Glutamatergic neuron (in vitro differentiated cells): ENCODE data around the gene CTBP2. TPM values are rescaled to one million over a fixed set of nuclear protein-coding genes. Genes with fewer than 3 reads are reported as not detected.

Experiments
- DNase-seq: peaks from one replicate; pipeline ENCODE4 v3.0.0; 2022
- H3K27ac Mint-ChIP-seq: one replicate; pipeline ENCODE4 v1.8.0; 2020; ENCODE audit warnings: mild to moderate bottlenecking, mixed read lengths, inconsistent platforms; ENCODE audit not compliant: unreplicated experiment
- H3K27me3 Mint-ChIP-seq: one replicate; pipeline ENCODE4 v1.8.0; 2020; ENCODE audit warnings: mild to moderate bottlenecking, moderate library complexity, mixed read lengths, inconsistent platforms; ENCODE audit not compliant: unreplicated experiment
- H3K36me3 Mint-ChIP-seq: one replicate; pipeline ENCODE4 v1.8.0; 2020; ENCODE audit warnings: mild to moderate bottlenecking, mixed read lengths, inconsistent platforms; ENCODE audit not compliant: unreplicated experiment
- H3K4me1 Mint-ChIP-seq: one replicate; pipeline ENCODE4 v1.8.0; 2020; ENCODE audit warnings: mild to moderate bottlenecking, low read depth, mixed read lengths, inconsistent platforms; ENCODE audit not compliant: unreplicated experiment
- H3K4me3 Mint-ChIP-seq: one replicate; pipeline ENCODE4 v1.8.0; 2020; ENCODE audit warnings: mild to moderate bottlenecking, mixed read lengths, inconsistent platforms; ENCODE audit not compliant: unreplicated experiment
- H3K9me3 Mint-ChIP-seq: one replicate; pipeline ENCODE4 v1.8.0; 2020; ENCODE audit warnings: mild to moderate bottlenecking, moderate library complexity, mixed read lengths, inconsistent platforms; ENCODE audit not compliant: unreplicated experiment
- CTCF ChIP-seq: fragments of 200-600 bp; sonication (generic); IDR thresholded peaks from one replicate; pipeline ENCODE4 v1.5.0; 2021; ENCODE audit not compliant: partially characterized antibody, unreplicated experiment
- total RNA-seq: library from RNA; stranded (reverse); fragmentation: NEBNext Ultra II Directional; extraction: Animal tissue kit (Norgen Biotek cat#: 25700); gene quantifications from one replicate; pipeline ENCODE4 v1.2.1, GENCODE V29; 2021; ENCODE audit not compliant: unreplicated experiment

CTBP2 gene
- total RNA-seq, 1 donor from 2014 or later = 174 TPM

DNA sequence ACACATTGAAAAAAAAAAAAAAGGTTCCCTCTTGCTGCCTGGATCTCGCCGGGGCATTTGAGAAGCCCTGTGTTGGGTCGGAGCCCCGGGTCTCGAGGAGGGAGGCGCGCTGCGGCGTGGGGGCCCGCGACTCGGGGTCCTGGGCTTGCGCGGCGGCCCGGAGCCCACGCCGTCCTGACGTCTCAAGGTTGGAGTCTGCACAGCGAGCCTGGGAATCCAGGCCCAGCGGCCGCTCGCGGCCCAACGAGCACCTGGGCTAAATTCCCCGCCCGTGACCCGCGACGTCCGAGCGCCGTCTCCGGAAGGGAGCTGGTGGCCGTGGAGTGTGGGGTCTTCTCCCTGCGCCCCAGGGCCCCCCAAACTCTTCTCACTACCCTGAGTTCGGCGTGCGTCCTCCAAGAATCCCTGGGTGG lies 1.4 kb upstream of the CTBP2 start:
- peak; percentile 41 for DNase-seq
- Mint-ChIP-seq H3K4me3 (peak overlapping the region; percentile 80), H3K36me3 (no peaks in the 10 kb centered on the region), H3K27ac (no peak overlapping the region), H3K27me3 (peaks cover 13% of the 10 kb centered on the region), H3K4me1 (peaks cover 13% of the 10 kb centered on the region), H3K9me3 (peaks cover 12% of the 10 kb centered on the region)
- peak; percentile 4 for TF ChIP-seq CTCF

DNA sequence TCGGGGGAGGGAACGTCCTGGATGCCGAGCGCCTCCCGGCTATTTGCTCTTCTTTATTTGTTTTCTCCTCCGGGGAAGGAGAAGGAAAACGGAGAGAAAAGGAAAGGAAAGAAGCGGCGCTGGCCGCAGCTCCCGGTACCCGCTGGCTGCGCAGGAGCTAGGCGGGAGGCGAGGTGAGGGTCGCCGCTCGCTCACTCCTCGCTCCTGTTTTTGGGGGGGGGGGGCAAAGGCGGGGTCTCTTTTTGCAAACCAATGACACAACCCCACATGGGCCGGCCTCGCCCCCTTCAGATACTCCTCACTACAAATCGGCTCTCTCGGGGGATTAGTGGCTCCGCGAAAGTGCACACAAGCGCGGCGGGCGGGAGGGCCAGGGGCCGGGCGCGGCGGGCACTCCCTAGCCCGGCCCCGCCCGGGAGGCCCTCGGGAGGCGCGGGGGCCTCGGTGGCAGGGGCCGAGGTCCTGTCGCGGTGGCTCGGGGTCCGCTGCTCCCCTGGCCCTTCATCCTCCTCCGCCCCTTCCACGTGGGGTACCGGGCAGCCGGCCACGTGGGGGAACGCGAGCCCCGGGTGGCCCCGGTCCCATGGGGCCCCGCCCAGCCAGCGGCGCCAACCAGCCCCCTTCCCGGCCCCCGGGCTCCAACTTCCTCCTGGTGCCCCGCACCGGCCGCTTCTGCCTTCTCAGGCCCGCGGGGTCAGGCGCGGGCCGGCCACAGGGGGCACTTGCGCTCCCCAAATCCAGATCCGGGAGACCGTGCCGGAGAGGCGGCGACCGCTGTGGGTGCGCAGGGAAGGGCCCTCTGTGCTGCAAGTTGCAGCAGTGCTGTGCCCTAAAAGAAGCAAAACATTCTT lies 718 bp upstream of the CTBP2 start:
- H3K4me3 Mint-ChIP-seq = peak overlapping the region; percentile 80
- peaks cover 12% of the 10 kb centered on the region for H3K9me3 Mint-ChIP-seq
- H3K27ac Mint-ChIP-seq = peak overlapping the region; percentile 55
- peaks cover 19% of the 10 kb centered on the region for H3K4me1 Mint-ChIP-seq
- DNase-seq = peak; percentile 80
- no peaks in the 10 kb centered on the region for H3K36me3 Mint-ChIP-seq
- peak; percentile 41 for TF ChIP-seq CTCF
- peaks cover 14% of the 10 kb centered on the region for H3K27me3 Mint-ChIP-seq

GRCh38 chr10:125159486-125159931 lies 854 bp downstream of the CTBP2 start:
- peak overlapping the region; percentile 80 for H3K4me3 Mint-ChIP-seq
- no peak for TF ChIP-seq CTCF
- no peaks in the 10 kb centered on the region for H3K36me3 Mint-ChIP-seq
- no peak for DNase-seq
- H3K27me3 Mint-ChIP-seq = peaks cover 15% of the 10 kb centered on the region
- peaks cover 33% of the 10 kb centered on the region for H3K4me1 Mint-ChIP-seq
- H3K9me3 Mint-ChIP-seq = peaks cover 12% of the 10 kb centered on the region
- H3K27ac Mint-ChIP-seq = peak overlapping the region; percentile 86

DNA sequence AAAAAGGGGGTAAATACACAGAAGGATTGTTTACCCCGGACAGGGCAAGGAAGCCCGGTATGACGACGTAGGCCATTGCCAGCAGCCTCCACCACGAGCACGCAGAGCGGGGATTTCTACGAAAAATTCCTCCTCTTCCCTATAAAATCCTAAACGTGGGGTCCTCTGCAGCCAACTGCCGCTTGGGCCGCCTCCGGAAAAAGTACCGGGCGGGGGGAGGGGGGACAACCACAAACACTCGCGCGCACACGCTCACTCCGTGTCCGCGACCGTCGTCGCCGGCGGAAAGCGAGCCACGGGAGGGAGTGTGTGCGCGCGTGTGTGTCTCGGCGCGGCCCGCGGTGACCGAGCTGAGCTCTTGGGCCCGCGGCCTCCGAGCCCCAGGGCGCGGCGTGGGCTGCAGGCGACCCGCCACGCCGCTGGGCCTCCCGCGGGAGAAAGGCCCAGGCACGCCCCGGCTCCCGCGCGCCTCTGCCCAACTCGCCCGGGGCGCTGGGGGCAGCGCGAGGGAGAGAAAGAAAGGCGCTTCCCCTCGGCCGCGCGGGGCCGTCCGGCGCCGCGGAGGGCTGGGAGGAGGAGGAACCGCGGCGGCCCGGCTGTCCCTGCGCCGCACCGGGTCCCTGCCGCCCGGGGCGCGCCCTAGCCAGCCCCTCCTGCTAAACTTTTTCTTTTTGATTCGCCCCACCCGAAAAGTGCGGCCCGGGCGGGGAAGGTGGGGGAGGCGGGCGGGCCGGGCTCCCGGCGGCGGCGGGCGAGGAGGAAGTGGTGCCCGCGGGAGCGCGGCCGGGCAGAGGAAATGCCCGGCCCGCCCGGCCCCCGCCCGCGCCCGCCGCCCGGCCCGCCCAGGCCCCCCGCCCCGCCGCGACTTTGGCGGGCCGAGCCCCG lies 1.5 kb downstream of the CTBP2 start:
- Mint-ChIP-seq H3K27ac (peak overlapping the region; percentile 96), H3K4me3 (peak overlapping the region; percentile 97), H3K36me3 (no peaks in the 10 kb centered on the region), H3K27me3 (peaks cover 15% of the 10 kb centered on the region), H3K9me3 (peaks cover 12% of the 10 kb centered on the region), H3K4me1 (peaks cover 38% of the 10 kb centered on the region)
- no peak for TF ChIP-seq CTCF
- no peak for DNase-seq

GRCh38 chr10:125158275-125158600 lies 2.1 kb downstream of the CTBP2 start:
- H3K27ac Mint-ChIP-seq = peak overlapping the region; percentile 96
- H3K4me1 Mint-ChIP-seq = peaks cover 44% of the 10 kb centered on the region
- no peaks in the 10 kb centered on the region for H3K36me3 Mint-ChIP-seq
- no peak for TF ChIP-seq CTCF
- H3K4me3 Mint-ChIP-seq = peak overlapping the region; percentile 97
- DNase-seq = no peak
- H3K27me3 Mint-ChIP-seq = peaks cover 19% of the 10 kb centered on the region
- peaks cover 12% of the 10 kb centered on the region for H3K9me3 Mint-ChIP-seq
